Activated T-cell treated with anti-CD3 and anti-CD28 coated beads, Interleukin-2, amount 50 U/mL, for 48 hours (primary cell): ENCODE results near the gene PRRX2.

Experiments
- DNase-seq, 2 experiments: peaks; one replicate each; pipeline ENCODE4 v3.0.0-alpha.2; 2020

PRRX2 gene

DNA sequence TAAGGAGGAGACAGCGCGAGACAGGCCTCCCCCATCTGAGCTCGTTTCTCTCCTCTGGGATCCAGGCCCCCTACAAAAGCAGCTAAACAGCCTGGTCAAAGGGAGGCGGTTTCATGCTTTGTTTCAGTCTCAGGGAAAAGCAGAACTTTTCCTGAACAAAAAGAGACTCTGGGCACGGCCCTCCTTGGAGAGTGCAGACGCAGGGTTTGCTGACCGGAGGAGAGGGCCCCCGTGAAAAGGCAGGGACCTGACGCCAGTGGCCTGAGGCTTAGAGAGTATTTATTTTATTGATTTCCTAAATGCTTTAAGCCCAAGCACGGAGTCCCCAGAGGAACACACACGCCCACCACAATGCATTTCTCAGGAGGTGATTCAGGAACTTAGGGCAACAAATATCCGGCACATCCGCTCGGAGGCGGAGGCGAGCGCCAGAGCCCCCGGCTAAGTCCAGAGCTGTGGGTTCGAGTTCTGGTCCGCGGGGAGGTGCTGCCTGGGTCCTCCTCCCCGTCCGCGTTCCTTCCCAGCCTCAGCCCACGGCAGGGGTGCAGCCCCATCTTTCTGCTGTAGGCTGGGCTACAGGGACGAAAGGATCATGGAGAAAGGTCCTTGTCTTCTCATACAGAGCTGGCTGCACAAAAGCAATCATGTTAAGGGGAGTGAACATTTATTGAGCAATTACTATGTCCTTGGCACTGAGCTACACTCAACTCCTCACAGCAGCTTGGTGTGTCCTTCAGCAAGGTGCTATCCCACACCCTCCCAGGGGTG is 47.4 kb downstream of the PRRX2 start:
- peak in 1 of 2 experiments; percentile 34 for DNase-seq

DNA sequence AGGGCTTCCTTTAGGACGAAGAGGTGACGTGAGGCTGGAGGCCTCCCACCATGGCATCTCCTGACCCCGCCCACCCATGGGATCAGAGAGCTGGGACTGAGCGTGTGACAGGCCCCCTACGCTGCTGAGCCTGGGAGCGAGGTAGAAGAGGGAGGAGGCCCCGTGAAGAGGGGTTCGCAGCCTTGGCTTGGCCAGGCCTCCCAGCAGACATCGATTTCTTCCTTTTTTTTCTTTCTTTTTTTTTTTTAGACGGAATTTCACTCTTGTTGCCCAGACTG is 47.9 kb downstream of the PRRX2 start:
- DNase-seq = no peak

DNA sequence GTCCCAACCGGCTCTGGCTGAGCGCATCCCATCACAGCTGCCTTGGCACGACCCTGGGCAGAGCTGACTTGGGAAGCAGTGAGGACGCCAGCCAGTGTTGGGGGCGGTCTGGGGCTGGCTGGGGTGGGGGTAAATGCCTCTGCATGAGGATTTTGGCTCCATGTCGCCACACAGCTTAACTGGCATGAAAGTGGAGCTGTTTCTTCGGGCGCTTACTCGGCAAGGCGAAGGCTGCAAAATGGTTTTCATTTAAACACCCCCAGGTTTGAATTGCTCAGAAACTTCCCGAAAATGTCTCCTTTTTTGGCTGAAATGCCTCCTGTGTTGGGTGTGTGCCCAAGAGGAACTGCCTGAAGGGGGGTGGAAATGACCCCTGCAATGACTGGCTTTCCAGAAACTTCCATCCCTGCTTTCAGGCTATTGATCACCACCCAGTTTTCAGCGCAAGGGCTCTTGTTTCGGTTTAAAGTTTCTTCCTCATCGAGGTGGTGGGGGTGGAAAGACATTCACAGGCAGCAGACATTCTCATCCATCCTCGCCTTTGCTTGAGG is 49.1 kb downstream of the PRRX2 start:
- DNase-seq = no peak

DNA sequence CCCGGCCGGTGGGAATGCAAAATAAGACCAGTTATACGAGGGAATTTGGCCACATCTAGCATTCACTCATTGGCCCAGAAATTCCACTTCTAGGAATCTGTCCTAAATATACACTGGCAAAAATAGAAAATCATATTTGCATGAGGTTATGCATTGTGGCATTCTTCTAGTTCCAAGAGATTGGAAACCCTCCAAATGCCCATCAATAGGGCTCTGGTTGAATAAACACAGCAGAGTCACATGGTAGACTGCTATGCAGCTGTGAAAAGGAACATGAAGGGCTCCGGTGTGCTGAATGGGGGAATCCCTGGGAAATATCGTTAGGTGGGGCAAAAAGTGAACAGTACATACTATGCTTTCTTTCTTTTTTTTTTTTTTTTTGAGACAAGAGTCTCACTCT is 50.6 kb downstream of the PRRX2 start:
- no peak for DNase-seq

DNA sequence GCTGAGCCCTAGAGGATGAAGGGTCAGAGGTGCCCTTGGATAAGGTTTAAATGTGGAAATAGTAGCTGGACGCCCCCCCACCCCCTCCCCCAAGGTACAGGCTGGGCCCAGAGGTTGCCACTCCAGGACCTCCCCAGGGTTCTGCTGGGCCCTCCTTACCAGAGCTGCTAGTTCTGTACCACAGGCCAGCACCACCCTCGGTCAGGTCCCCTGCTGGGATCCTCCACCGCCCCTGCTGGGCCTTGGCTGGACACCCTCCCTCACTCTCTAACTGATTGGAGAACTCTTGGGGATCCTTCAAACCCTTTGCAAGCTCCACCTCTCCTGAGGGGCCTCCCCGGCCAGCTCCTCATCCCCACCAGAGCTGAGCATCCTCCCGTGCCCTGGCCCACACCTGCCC is 52.5 kb downstream of the PRRX2 start:
- DNase-seq = no peak

DNA sequence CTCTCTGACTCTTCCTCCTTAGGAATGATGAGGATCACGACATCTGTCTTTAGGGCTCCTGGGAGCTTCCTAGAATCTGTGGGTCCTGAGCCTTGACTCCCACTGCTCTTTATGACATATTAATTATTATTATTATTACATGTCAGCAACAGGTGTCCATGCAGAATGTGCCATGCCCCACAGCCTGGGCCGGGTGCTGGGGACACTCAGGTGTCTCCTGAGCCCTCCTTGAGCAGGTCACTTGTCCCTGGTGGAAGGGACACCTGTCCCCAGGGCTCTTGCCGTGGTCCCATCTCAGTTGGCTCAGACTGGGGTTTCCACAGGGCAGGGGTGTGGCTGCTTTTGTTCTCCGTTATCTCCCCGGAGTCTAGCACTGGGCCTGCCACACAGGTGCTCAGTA is 53.2 kb downstream of the PRRX2 start:
- DNase-seq = no peak

DNA sequence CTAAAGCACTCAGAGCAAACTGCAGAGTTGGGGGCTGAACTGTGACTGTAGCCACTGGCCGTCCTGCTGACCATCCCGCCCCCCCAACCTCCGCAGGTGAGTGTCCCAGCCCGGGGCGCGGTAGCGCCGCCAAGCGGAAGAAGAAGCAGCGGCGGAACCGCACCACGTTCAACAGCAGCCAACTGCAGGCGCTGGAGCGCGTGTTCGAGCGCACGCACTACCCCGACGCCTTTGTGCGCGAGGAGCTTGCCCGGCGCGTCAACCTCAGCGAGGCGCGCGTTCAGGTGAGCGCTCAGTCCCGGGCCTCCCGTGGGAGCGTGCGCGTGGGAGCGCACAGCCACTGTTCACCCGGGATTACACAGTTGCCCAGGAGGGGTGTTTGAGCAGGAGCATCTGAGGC is 53.7 kb downstream of the PRRX2 start:
- no peak for DNase-seq

DNA sequence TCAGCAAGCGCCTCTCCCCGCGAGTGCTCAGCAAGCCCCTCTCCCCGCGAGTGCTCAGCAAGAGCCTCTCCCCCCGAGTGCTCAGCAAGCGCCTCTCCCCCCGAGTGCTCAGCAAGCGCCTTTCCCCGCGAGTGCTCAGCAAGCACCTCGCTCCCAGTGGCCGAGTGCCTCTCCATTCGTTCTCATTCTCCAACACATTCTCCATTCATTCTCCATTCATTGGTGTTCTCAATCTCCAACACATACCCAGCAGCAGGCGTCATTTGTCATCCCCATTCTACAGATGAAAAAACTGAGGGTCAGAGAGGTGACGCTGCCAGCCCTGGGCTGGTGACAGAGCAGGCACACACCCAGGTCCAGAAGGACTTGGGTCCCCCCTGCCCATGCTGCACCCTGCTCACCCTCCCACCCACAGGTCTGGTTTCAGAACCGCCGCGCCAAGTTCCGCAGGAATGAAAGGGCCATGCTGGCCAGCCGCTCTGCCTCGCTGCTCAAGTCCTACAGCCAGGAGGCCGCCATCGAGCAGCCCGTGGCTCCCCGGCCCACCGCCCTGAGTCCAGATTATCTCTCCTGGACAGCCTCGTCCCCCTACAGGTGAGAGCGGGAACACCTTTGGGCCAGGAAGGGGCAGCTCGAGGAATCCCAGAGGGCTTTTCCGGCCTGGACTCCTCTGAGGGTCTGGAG is 54.9 kb downstream of the PRRX2 start:
- DNase-seq = no peak

DNA sequence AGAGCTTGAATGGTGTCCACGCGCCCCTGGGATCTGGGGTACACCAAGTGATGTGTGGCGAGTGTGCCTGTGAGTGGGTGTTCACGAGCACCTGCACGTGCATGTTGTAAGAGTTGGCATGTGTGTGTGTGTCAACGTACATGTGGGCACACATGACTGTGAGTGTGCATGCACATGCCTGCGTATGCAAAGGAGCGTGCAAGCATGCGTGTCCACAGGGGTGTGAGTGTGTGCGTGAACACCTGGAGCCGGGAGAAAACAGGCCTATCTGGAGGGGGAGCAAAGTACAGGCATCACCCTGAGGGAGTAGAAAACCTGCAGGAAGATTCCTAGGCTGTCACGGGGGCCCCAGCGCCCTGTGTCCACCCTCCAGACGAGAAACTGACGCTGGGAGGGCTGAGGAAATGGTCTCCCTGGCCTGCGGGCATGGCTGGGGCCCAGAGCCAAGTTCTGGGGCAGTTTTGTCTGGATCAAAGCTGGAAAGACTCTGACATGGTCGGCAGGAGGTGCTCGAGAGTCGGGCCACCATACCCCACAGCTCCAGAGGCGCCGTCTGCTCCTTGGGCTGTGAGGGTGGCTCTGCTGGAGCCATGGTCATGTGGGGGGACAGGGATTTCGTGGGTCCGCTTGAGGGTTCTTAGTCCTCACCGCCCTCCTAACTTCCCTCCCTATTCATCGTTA is 55.6 kb downstream of the PRRX2 start:
- no peak for DNase-seq

DNA sequence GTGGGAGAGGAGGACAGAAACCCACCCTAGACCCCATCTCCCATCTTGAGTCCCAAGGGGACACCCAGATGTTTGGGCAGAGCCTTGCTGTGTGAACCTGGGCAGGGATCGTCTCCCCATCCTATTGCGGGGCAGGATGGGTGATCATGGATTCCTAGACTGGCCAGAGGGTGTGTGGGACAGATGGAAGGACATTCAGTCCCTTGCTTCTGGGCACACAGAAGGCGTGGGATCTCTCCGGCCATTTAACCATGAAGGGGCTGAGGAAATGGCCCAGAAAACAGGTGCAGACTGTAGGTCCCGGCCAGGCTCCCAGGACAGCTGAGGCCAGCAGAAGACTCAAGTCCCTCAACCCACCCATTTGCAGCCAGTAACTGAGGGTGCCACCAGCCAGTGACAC is 57.5 kb downstream of the PRRX2 start:
- DNase-seq = no peak

DNA sequence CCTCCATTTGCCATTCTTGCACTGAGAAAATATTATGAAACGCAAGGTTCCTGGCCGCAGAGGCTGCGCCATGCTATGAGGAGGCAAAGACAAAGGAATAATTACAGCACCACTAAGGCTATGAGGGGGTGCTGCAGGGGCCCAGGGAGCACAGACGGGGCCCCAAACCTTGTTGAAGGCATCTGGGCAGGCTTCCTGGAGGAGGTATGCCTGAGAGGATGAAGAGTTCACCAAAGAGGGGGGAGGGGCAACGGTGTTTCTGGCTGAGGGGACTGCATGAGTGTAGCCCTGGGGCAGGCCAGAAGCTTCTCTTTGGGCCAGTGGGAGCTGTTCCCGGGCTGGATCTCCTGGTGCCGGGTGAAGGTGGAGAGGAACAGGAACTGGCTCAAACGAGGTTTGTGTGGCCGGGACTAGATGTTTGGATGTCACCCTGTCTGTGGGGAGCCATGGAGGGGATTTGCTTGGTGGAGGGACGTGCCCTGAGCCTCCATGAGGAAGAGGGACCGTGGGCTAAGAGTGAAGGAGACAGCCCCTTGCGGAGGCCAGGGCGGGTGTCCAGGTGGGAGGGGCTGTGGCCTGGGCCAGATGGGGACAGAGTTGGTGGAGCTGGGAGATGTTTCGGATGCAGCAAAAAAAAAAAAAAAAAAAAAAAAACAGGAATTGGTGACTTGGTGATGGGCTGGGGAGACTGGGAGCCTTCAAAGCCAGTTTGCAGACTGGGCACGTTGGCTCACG is 59.2 kb downstream of the PRRX2 start:
- DNase-seq = no peak

DNA sequence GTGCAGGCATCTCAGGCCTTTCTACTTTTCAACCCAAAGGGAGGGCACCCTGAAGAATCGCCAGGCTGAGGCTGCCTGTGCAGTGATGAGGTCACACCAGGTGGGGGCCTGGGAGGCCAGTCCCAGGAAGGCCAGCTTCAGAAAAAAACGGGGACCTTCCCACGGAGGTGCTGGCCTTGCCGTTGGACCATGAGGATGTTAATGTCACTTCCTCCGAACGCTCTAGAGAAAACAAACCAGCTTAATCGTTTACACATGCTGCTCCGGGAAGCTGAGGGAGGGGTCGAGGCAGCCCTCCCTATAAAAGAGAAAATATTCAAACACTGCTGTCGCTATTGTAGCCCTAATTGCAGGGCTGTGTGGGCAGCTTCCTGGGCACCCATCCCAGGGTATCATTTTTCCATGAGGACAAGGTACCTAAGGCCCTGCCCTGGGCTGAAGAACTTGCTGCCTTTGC is 60.4 kb downstream of the PRRX2 start:
- DNase-seq = no peak

DNA sequence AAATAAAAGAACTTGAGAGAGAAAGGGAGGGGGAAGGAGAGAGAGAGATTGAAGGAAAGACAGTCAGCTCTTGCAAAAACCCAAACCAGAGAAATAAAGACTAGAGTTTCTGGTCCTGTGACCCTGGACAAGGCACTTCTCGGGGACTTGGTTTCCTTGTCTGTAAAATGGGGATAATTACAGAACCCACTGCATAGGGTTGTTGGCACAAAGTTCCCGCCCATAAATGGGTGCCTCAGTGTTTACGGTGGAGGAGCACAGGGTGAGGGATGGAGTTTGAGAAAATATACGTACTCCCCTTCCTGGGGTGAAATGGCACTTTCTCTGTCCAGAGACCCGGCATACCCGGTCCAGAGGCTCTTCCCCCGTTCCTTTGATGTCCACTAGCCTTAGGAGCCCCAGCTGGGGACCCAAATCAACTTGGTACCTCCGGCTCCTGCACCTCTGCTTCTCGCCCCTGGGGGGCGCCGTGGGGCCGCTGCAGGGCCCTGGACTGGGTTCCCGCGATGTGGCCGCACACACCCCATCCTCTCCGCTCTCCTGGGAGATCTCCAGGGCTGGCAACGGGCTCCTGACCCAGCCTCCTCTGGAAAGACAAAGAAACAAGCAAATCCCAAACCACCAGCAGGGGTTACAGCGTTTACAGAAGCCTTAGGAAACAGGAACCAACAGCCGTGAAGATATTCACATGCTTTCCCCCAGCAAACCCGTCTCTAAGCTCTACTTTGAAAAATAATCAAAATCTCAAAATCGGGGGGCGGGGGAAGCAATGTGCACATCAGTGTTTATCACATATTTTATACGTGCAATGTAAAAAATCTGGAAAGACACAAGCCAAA is 61.1 kb downstream of the PRRX2 start:
- peak; percentile 78 to 81 for DNase-seq

DNA sequence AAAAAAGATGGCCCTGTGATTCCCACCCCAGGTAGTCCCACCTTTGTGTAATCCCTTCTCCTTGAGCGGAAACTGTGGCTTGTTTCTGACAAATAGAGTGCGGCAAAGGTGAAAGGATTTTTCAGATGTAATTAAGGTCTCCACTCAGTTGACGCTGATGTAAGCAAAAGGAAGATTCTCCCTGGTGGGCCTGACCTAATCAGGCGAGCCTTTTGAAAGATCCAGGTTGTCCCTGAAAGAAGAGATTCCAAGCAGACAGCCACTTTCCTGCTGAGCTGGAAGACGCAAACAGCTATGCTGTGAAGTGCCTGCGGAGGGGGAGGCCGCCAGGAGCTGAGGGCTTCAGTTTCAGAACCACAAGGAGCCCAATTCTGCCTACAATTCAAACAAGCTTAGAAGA is 63.3 kb downstream of the PRRX2 start:
- no peak for DNase-seq

DNA sequence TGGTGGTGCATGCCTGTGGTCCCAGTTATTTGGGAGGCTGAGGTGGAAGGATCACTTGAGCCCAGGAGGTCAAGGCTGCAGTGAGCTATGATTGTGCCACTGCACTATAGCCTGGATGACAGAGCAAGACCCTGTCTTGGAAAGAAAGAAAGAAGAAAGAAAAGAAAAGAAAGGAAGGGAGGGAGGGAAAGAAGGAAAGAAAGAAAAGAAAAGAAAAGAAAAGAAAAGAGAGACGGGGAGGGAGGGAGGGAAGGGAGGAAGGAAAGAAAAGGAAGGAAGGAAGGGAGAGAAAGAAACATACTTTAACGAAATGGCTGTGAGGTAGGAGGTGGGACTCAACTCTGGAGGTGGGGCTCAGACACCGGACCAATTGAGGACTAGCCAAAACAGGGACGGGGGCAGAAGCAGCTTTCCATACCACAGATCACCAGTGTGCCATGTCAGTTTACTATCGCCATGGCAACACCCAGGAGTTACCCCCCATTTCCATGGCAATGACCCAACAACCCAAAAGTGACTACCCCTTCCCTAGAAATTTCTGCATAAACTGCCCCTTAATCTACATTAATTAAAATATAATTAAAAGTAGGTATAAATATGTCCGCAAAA is 66.1 kb downstream of the PRRX2 start:
- no peak for DNase-seq

DNA sequence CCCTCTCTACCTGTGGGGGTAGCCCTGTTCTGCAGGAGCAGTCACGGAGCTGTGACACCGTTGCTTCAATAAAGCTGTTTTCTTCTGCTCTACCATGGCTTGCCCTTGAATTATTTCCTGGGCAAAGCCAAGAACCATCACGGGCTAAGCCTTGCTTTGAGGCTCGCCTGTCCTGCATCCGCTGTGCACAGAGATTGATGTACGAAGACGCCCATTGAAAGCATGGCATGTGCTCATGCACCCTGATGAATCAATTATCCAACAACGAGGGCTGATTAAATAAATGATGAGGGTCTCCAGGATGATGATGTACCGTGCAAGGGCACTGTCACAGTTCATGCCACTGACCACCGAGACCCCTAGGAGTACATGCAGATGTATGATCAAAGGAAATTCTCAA is 66.7 kb downstream of the PRRX2 start:
- DNase-seq = no peak

DNA sequence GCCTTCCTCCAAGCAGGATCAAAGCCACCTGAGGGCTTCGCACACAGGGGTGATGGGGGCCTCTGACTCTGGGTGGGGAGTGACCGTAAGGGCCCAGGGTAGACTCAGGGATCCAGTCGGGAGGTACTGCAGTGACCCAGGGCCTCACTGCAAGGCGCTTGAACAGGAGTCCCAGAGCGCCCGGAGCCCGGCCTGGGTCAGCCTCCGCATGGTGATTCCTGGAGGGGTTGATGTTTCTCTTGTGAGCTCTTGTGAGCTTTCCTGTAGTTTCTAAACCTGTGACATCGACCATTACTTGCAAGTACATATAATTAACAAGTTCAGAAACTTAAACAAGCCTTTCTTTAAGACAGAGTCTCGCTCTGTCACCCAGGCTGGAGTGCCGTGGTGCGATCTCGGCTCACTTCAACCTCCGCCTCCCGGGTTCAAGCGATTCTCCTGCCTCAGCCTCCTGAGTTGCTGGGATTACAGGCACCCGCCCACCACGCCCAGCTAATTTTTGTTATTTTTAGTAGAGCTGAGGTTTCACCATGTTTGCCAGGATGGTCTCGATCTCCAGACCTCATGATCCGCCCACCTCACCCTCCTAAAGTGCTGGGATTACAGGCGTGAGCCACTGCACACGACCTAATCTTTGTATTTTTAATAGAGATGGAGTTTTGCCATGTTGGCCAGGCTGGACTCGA is 67.6 kb downstream of the PRRX2 start:
- no peak for DNase-seq

DNA sequence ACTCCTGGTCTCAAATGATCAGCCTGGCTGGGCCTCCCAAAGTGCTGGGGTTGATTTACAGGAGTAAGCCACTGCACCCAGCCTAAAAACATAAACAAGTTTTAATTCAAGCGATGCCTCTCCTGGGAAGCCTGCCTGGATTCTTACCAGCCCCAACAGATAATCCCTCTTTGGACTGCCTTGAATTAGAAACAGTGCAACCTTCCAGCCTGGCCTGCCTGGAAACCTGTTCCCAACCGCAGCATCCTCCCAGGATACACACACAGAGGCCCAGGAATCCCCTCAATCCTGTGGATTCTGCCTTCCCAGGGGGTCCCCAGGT is 68.1 kb downstream of the PRRX2 start:
- no peak for DNase-seq

DNA sequence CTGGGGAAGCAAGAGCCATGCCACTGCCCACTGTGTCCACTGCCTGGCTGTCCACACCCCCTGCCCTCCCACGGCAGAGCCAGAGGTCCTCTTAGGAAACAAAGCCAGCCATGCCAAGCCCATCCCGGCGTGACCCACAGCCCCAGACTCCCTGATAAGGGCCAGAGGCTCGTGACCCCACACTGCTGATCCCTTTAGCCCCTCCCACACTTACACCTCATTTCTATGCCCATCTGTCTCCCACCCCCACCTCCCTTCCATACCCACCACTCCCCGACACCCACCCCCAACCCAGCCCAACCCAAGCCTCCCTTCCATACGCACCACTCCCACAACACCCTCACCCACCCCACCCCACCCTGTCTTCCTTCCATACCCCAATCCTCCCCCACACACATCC is 70.1 kb downstream of the PRRX2 start:
- DNase-seq = no peak

DNA sequence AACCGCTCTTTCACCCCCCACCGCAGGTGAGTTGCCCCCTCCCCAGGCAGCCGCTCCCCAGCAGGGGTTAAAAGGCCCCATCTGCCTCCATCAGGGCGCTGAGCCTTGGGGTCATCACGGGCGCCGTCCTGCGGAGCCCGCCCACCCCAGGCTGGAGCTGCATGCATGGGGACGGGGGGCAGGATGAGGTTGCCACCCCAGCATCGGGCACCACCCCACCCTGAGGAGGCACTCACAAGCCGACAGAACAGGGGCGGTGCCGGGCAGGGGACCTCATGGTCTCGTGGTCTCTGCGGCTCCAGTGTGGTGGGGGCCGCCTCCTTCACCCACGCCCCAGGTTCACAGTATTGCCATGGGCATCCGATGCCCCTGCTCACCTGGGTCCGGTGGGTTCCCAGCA is 70.9 kb downstream of the PRRX2 start:
- DNase-seq = no peak

DNA sequence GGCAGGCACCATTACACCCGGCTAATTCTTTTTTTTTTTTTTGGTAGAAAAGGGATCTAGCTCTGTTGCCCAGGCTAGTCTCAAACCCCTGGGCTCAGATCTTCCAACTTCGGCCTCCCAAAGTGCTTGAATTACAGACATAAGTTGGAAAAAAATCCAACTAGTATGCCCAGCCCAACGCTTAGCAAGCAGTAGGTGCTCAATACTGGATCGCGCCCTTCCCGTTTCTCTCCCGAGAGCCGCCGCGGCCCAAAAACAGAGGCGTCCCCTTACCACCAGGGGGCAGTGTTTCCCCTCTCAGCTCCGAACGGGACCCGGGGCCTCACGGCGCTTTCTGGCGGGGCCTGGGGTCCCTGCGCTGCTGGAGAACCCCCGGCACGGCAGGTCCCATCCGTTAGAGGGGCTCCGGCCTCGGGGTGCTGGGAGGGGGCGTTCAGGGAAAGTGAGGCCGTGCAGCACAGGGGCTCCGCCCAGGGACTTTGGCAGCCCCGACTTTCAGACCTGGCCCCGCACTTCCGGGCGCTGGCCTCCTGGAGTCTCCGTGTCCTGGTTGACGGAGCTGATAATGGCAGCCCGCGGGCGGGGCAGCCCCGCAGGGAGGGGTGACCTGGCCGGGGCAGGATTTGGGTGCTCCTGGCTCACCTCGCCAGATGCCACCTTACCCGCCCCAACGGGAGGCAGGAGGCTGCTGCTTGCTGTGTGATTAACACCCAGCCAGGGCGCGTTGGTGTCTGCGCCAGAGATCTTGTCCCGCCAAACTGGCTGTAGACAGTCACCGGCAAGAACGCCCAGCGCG is 72.2 kb downstream of the PRRX2 start:
- peak; percentile 93 for DNase-seq
